Loucy (cell line): Measurements from ENCODE around the gene KRTAP10-8.

Experiments
- EZH2phosphoT487 ChIP-seq: fragments of 200-600 bp; IDR thresholded peaks from 2 replicates; pipeline ENCODE4 v1.6.1; 2018; ENCODE audit warnings: antibody characterized with exemption, mild to moderate bottlenecking, moderate library complexity, borderline replicate concordance
- TF ChIP-seq, protein P1 (sequence below): fragments of 200-600 bp; sonication (generic); conservative IDR thresholded peaks from 2 replicates; pipeline ENCODE4 v1.5.1; 2014; ENCODE audit warnings: mild to moderate bottlenecking, antibody characterized with exemption, low read length

- TF ChIP-seq, protein P1, sequence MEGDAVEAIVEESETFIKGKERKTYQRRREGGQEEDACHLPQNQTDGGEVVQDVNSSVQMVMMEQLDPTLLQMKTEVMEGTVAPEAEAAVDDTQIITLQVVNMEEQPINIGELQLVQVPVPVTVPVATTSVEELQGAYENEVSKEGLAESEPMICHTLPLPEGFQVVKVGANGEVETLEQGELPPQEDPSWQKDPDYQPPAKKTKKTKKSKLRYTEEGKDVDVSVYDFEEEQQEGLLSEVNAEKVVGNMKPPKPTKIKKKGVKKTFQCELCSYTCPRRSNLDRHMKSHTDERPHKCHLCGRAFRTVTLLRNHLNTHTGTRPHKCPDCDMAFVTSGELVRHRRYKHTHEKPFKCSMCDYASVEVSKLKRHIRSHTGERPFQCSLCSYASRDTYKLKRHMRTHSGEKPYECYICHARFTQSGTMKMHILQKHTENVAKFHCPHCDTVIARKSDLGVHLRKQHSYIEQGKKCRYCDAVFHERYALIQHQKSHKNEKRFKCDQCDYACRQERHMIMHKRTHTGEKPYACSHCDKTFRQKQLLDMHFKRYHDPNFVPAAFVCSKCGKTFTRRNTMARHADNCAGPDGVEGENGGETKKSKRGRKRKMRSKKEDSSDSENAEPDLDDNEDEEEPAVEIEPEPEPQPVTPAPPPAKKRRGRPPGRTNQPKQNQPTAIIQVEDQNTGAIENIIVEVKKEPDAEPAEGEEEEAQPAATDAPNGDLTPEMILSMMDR, result no peak
- no peak for TF ChIP-seq EZH2phosphoT487
Observed at GRCh38 chr21:44602463-44602850, 9.4 kb upstream of the KRTAP10-8 start.
